Measurements from ENCODE around the gene ADARB2. TPM values are rescaled to one million over a fixed set of nuclear protein-coding genes. Genes with fewer than 3 reads are reported as not detected.

ADARB2 gene
- total and polyA plus RNA-seq, 4 donors = 0.55 to 0.70 (median 0.59) TPM; not detected in 1

- no peak overlapping the region for H3K4me3 ChIP-seq (ENCODE audit: low read depth in 1 of 3, low read length in 3 of 3)
- TF ChIP-seq HNF4G (IDR thresholded peaks at IDR 0.05) (no peak), FOXA2 (IDR thresholded peaks at IDR 0.05) (no peak), TAF1 (conservative IDR thresholded peaks at IDR 0.05) (no peak), JUND (IDR thresholded peaks at IDR 0.05) (no peak), YY1 (IDR thresholded peaks at IDR 0.05) (no peak), RAD21 (IDR thresholded peaks at IDR 0.05) (no peak), NR2F2 (IDR thresholded peaks at IDR 0.05) (no peak), EGR1 (IDR thresholded peaks at IDR 0.05; ENCODE audit: low read depth in 2 of 2) (no peak), HNF4A (conservative IDR thresholded peaks at IDR 0.05) (no peak), RXRA (IDR thresholded peaks at IDR 0.05) (no peak), FOXA1 (IDR thresholded peaks at IDR 0.05) (no peak), GABPA (IDR thresholded peaks at IDR 0.05 in 1 of 2, conservative IDR thresholded peaks at IDR 0.05 in 1 of 2) (no peak)
- TF ChIP-seq, protein P1, sequence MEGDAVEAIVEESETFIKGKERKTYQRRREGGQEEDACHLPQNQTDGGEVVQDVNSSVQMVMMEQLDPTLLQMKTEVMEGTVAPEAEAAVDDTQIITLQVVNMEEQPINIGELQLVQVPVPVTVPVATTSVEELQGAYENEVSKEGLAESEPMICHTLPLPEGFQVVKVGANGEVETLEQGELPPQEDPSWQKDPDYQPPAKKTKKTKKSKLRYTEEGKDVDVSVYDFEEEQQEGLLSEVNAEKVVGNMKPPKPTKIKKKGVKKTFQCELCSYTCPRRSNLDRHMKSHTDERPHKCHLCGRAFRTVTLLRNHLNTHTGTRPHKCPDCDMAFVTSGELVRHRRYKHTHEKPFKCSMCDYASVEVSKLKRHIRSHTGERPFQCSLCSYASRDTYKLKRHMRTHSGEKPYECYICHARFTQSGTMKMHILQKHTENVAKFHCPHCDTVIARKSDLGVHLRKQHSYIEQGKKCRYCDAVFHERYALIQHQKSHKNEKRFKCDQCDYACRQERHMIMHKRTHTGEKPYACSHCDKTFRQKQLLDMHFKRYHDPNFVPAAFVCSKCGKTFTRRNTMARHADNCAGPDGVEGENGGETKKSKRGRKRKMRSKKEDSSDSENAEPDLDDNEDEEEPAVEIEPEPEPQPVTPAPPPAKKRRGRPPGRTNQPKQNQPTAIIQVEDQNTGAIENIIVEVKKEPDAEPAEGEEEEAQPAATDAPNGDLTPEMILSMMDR (IDR thresholded peaks at IDR 0.05; ENCODE audit: low read depth, low read length, missing input control) = no peak
- TF ChIP-seq, protein P2, sequence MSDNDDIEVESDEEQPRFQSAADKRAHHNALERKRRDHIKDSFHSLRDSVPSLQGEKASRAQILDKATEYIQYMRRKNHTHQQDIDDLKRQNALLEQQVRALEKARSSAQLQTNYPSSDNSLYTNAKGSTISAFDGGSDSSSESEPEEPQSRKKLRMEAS (IDR thresholded peaks at IDR 0.05) = no peak
- TF ChIP-seq, protein P3, sequence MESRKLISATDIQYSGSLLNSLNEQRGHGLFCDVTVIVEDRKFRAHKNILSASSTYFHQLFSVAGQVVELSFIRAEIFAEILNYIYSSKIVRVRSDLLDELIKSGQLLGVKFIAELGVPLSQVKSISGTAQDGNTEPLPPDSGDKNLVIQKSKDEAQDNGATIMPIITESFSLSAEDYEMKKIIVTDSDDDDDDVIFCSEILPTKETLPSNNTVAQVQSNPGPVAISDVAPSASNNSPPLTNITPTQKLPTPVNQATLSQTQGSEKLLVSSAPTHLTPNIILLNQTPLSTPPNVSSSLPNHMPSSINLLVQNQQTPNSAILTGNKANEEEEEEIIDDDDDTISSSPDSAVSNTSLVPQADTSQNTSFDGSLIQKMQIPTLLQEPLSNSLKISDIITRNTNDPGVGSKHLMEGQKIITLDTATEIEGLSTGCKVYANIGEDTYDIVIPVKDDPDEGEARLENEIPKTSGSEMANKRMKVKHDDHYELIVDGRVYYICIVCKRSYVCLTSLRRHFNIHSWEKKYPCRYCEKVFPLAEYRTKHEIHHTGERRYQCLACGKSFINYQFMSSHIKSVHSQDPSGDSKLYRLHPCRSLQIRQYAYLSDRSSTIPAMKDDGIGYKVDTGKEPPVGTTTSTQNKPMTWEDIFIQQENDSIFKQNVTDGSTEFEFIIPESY (IDR thresholded peaks at IDR 0.05) = no peak
- H3K36me3 ChIP-seq (ENCODE audit: control insufficient read depth in 4 of 4, insufficient read depth in 3 of 4, low read depth in 1 of 4, low read length in 3 of 4) = no peaks in the 10 kb centered on the region
- H3K4me1 ChIP-seq (ENCODE audit: control insufficient read depth in 4 of 4, insufficient read depth in 4 of 4, low read length in 3 of 4) = no peaks in the 10 kb centered on the region
- no peak overlapping the region for H3K27ac ChIP-seq (ENCODE audit: low read depth in 1 of 2, low read length in 2 of 2)
- H3K27me3 ChIP-seq (ENCODE audit: control insufficient read depth in 4 of 4, insufficient read depth in 4 of 4, low read length in 3 of 4) = no peaks in the 10 kb centered on the region
- DNase-seq (ENCODE audit: low spot score) = no peak
- WGBS = 86% methylated on average over 10 of the region's 10 CpGs
- H3K9me3 ChIP-seq (ENCODE audit: control insufficient read depth in 4 of 4, low read length in 3 of 4) = no peaks in the 10 kb centered on the region
- H3K9ac ChIP-seq (ENCODE audit: low read depth in 1 of 2, low read length in 2 of 2) = no peak overlapping the region
Observed at GRCh38 chr10:1665681-1666080, 71.6 kb downstream of the ADARB2 start.

DNA sequence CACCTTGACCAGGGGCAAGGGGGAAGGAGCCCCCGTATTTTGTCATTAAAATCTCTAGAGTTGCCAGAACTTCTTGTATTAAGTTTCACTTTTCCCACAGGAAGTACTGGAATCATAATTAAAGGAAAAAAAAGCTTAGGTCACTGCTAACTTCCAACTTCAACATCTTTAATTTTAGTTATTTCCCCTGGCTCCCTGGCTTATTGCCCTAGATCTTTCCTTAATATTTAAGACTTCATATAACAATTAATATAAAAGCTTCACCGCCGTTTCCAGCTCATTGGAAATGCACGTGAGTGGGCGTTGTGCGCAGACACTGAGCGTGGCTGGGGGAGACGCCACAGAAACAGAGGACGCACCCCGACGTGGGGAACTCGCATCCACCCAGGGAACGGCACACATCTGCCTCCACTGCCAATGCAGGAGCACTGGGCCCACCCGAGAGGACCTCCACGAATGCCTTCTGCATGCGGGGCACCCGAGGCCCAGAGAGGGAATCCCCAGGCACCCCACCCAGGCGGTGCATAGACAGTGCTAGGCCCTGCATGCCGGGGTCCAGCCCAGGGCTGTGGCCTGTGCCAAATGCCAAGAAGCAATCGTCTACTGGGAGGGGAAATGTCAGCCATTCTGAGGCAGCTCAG is 72.2 kb downstream of the ADARB2 start:
- no peaks in the 10 kb centered on the region for H3K9me3 ChIP-seq (ENCODE audit: control insufficient read depth in 4 of 4, low read length in 3 of 4)
- TF ChIP-seq RXRA (IDR thresholded peaks at IDR 0.05) (no peak), EGR1 (IDR thresholded peaks at IDR 0.05; ENCODE audit: low read depth in 2 of 2) (no peak), REST (IDR thresholded peaks at IDR 0.05) (no peak), HNF4A (conservative IDR thresholded peaks at IDR 0.05) (no peak), NR2F2 (IDR thresholded peaks at IDR 0.05) (no peak), SP1 (IDR thresholded peaks at IDR 0.05) (no peak), RAD21 (IDR thresholded peaks at IDR 0.05) (no peak), HNF4G (IDR thresholded peaks at IDR 0.05) (no peak), GABPA (IDR thresholded peaks at IDR 0.05 in 1 of 2, conservative IDR thresholded peaks at IDR 0.05 in 1 of 2) (no peak), FOXA1 (IDR thresholded peaks at IDR 0.05) (no peak), YY1 (IDR thresholded peaks at IDR 0.05) (no peak), TAF1 (conservative IDR thresholded peaks at IDR 0.05) (no peak), JUND (IDR thresholded peaks at IDR 0.05) (no peak), FOXA2 (IDR thresholded peaks at IDR 0.05) (no peak)
- TF ChIP-seq, protein P1 (IDR thresholded peaks at IDR 0.05; ENCODE audit: low read depth, low read length, missing input control) = no peak
- TF ChIP-seq, protein P3 (IDR thresholded peaks at IDR 0.05) = no peak
- TF ChIP-seq, protein P4, sequence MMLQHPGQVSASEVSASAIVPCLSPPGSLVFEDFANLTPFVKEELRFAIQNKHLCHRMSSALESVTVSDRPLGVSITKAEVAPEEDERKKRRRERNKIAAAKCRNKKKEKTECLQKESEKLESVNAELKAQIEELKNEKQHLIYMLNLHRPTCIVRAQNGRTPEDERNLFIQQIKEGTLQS (IDR thresholded peaks at IDR 0.05) = no peak

More for the DNA sequence above, 72.2 kb downstream of the ADARB2 start:
- DNase-seq (ENCODE audit: low spot score) = no peak
- 90% methylated on average over 20 of the region's 20 CpGs for WGBS
- H3K27ac ChIP-seq (ENCODE audit: low read depth in 1 of 2, low read length in 2 of 2) = no peak overlapping the region
- H3K36me3 ChIP-seq (ENCODE audit: control insufficient read depth in 4 of 4, insufficient read depth in 3 of 4, low read depth in 1 of 4, low read length in 3 of 4) = no peaks in the 10 kb centered on the region
- no peaks in the 10 kb centered on the region for H3K27me3 ChIP-seq (ENCODE audit: control insufficient read depth in 4 of 4, insufficient read depth in 4 of 4, low read length in 3 of 4)
- no peak overlapping the region for H3K9ac ChIP-seq (ENCODE audit: low read depth in 1 of 2, low read length in 2 of 2)
- H3K4me3 ChIP-seq (ENCODE audit: low read depth in 1 of 3, low read length in 3 of 3) = no peak overlapping the region
- no peaks in the 10 kb centered on the region for H3K4me1 ChIP-seq (ENCODE audit: control insufficient read depth in 4 of 4, insufficient read depth in 4 of 4, low read length in 3 of 4)
